GM23248 (cell line): ENCODE results near the gene ABCC10.

Experiments used
- EZH2 ChIP-seq: fragments of 200-600 bp; sonication (generic); IDR thresholded peaks from 2 replicates; pipeline ENCODE4 v1.6.1; 2018; ENCODE audit warnings: antibody characterized with exemption, mild to moderate bottlenecking; ENCODE audit not compliant: insufficient read depth, poor library complexity, severe bottlenecking
- EZH2phosphoT487 ChIP-seq: fragments of 200-600 bp; sonication (generic); IDR thresholded peaks from 2 replicates; pipeline ENCODE4 v1.6.1; 2018; ENCODE audit warnings: antibody characterized with exemption, moderate library complexity, mild to moderate bottlenecking, low read depth; ENCODE audit not compliant: insufficient read depth

DNA sequence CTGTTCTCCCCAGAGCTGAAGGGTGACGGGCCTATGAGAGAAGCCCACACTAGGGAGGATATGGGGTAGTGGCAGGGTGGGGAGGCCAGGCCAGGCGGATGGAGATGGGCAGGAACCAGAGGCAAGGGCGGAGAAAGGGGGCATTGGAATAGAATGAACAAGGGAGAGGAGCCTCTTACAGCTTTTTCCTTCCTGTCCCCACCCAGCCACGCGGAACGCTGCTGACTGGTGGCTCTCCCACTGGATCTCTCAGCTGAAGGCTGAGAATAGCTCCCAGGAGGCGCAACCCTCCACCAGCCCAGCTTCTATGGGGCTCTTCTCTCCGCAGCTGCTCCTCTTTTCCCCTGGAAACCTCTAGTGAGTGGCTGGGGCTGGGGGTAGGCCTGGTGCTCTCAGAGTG lies 17.2 kb downstream of the ABCC10 start:
- TF ChIP-seq EZH2phosphoT487, result no peak
- TF ChIP-seq EZH2, result no peak
